Stimulated activated CD4-positive, alpha-beta T cell treated with anti-CD3 and anti-CD28 coated beads, Interleukin-15, amount 100 ng/mL, for 48 hours (primary cell): ENCODE results near the gene GSTM3.

ENCODE experiments used
- DNase-seq, 2 donors: peaks; one replicate each; pipeline ENCODE4 v3.0.0-alpha.2; 2020; ENCODE audit warnings: low read depth in 2 of 2

The GSTM3 gene

DNA sequence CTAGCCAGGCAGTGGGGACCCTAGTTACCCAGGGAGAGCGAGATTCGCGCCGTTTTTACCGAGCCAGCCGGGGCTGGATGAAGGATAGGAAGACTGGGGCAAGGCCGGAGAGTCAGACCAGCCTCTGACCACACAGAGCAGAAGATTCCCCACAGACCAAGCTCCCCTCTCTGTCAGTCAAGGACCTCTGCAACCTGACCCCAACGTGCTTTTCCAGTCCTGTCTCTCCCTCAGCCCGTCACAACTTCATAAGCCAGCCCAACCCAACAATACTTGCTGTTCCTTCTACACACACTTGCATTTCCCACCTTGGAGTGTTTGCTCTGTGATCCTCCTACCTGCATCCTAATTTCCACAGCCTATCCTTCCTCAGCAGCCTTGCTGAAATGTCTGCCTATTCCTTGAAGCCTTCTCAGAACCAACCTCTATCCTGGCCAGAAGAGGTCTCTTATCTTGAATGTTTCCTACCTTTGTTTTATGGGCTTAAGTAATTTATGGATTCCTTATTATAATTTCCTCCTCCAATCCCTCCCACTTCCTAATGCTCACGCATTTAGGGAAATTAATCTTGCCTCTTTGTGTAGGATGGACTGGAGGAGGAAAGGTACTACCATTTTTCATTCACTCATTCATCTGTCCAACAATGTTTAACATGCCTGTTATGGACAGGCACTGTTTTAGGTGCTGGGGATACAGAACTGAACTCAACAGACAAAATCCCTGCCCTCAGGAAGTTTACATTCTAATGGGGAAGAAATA, at the start of gene GSTM3:
Gene GSTM3, minus strand, starts transcription at position 424 of the 759 bp plus-strand sequence. CDS start 751 bp downstream, outside the sequence.
- no peak for DNase-seq

GRCh38 chr1:109790329-109790728, 49.5 kb upstream of the GSTM3 start:
- DNase-seq = no peak

- no peak for DNase-seq
Observed at GRCh38 chr1:109789551-109790180, 48.8 kb upstream of the GSTM3 start.

- no peak for DNase-seq
Observed at GRCh38 chr1:109788695-109789521, 48.1 kb upstream of the GSTM3 start.

DNA sequence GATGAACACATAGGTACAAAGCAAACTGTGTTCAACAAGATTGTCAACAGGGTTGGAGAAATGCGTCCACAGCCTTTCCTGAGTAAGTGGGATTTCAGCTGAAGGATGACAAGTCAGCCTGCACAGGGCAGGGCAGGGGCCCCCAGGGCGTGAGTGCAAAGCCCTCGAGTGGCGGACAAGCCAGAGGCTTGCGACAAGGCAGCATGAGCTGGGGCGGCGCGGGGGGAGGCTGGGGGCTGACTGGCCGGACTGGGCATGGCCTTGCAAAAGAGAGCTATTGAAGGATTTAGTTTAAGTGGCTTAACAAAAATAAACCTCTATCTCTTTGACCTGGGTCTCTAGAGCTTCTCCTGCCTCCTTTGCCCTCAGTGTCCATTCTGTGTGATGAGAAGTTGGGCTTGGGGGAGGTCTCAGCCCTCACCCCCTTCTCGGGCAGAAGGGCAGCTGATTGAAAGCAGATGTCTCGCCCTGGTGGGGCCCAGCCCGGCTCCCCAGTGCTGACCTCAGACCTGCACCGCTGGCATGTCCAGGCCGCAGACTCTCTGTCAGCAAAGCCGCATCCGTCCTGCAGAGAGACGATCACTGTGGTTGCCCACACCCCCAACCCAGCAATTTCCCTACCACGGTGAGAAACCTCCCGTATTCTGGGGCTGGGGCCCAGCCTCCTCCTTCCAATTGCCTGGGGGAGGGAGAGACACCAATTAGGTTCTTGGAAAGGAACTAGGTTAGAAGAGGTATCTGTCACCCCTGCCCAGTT, 47.2 kb upstream of the GSTM3 start:
- DNase-seq = no peak

- DNase-seq = no peak
Observed at GRCh38 chr1:109787211-109787844, 46.5 kb upstream of the GSTM3 start.

GRCh38 chr1:109786531-109787021, 45.7 kb upstream of the GSTM3 start:
- DNase-seq = no peak

- DNase-seq = no peak
Observed at GRCh38 chr1:109786112-109786480, 45.3 kb upstream of the GSTM3 start.

DNA sequence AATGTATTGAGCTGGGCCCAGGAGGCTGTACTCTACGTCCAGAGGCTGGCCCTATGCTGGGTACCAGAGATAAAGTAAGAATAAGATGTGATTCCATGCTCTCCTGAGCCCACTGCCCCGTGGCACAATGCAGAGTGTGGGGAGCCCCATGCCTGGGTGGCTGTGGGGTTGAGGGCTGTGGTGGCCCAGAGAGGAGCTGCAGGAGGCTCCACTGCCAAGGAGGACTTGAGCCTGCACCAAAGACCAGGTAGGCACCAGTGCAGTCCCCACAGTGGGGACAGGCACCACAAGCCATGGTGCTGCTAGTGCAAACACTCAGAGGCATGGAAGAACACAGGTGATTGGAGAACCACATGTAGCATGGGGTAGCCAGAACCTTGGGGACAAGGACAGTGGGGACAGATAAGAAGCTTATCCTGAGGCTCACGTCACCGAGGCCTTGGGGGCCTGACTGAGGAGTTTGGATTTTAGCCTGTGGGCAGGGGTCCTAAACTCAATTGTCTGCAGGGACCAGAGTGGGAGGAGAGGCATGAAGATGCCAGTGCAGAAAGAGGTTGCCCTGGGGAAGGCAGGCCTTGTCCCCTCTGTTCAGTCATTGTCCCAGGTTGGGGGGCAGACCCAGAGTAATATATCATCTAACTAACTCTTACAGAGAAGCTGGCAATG, 44.7 kb upstream of the GSTM3 start:
- no peak for DNase-seq

DNA sequence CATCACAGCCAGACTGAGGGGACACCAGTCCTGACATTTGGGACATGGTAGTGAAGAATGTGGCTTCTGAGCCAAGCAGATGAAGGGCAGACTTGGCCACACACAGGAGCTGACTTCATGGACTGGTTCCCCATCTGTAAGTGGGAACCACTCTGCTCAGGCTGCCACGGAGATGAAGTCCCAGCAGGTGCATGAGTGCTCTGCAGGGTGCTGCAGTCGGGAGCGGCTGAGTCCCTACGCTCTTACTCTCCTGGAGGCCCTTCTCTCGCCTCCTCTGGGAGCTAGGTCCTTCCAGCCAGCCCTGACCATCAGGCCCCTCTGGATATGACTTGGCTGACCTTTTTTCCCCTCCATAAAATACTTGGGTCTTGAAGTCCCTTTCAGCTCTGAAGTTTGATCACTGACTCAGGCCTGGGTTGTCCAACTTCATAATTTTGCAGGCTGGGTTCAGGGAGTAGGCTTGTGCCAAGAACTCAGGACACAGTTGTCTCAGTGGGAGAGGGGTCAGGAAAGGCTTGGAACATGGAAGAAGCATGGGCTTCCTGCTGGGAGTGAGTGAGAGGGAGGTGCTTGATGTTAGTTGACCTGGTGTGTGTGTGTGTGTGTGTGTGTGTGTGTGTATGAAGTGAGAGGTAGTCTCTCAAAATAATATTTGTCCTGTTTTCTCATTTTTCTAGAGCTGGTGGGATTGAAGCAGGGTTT, 43.9 kb upstream of the GSTM3 start:
- DNase-seq = no peak

DNA sequence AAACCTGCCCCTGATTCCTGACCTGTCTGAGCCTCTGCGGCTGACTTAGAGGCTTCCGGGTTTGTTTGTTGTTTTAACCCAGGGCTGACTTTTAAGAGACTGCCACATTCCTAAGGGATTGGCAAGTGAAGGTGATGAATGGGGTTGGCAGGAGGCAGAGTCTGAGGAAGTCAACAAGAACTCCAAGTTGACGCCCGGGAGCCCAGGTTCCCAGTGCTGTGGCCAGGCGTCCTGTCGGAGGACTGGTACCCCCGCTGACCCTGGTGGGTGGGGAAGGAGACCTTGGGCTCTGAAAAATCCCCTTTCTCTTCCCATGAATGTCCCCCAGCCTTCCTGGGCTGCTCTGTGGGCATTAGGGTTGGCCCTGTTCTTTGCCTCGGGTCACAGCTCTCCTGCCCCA, 42.6 kb upstream of the GSTM3 start:
- DNase-seq = no peak

DNA sequence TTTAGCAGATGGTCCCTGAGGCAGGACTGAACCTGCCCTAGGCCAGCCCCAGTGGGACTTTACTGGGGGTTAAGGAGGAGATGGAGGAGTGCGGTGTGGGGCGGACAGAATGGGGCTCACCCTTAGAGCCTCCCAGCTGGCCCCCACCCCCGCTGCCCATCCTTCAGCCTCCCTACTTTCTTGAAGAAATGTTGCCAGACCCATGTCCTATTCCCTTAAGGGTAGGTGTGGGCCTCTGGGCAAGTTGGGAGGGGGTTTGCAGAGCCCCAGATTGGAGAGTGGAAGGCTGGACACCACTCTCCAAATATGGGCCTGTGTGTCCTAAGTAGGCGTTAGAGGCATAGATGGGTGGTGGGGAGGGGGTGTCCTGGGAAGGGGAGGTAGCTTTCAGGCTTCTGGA, 42.1 kb upstream of the GSTM3 start:
- no peak for DNase-seq

- no peak for DNase-seq
Observed at GRCh38 chr1:109782514-109782913, 41.7 kb upstream of the GSTM3 start.

DNA sequence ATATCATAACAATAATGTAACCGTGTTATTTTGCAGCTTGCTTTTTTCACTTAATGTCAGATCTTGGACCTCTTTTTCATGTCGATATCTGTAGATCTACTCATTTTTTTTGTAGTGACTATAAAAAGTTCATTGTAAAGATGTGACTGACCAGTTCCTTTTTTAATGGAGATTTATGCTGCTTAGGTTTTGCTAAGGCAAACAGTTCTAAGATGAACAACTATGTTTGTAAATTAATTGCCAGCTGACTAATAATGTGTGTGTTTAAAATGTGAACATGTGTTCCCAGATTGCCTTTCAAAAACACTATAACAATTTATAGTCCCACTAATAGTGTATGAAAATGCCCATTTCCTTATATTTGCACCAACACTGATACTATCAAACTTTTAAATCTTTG, 41.0 kb upstream of the GSTM3 start:
- DNase-seq = no peak

GRCh38 chr1:109780982-109781381, 40.1 kb upstream of the GSTM3 start:
- DNase-seq = no peak

DNA sequence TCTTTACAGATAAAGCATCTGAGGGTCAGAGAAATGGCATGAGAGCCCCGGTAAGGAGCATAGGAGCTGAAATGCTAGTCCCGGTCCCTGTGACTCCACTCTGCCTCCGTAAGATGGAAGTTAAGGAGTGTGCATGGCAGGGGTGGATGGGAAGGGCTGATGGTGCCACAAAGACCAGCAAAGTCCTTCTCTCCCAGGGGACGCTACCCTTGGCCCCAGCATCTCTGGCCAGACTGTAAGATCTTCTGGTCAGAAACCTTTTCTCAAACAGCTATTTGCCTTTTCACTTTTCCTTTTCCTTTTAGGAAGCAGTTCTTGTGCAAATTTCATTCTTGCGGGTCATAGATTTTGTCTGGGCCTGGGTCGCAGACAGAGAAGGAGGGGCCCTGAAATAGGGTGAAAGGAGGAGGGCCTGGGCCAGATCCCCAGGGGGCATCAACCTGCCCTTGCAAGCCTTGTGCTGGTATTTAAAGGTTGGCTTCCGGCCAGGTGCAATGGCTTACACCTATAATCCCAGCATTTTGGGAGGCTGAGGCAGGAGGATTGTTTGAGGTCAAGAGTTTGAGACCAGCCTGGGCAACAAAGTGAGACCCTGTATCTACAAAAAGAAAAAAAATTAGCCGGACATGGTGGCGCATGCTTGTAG, 37.3 kb upstream of the GSTM3 start:
- DNase-seq = no peak

GRCh38 chr1:109777436-109777835, 36.6 kb upstream of the GSTM3 start:
- DNase-seq = no peak

GRCh38 chr1:109776911-109777310, 36.1 kb upstream of the GSTM3 start:
- peak; percentile 64 to 74 for DNase-seq

DNA sequence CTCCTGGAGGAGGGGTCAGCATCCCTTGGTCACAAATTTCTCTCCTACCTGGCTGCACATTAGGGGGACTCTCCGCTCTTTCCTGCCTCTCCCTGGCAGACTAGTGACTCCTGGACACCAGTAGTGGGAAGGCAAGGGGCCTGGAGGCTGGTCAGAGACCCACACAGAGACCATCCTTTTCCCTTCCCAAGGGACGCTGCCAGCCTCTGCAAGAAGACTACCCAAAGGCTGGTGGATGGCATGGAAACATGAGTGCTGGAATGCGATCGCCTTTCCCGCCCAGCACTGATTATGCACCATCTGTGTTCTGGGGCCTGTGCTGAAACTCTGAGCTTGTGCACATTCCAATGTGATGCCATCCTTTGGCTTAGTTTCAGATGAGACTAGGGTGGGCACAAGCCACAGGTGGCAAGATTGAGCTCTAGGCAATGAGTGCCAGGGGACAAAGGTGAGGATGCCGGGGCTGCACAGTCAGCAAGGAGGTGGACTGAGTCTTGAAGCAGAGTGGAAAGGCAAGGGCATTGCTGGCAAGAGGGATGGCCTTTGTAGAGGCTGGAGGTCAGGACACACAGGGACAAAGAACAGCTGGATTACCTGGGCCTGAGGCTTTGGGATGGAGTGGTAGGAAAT, 35.5 kb upstream of the GSTM3 start:
- DNase-seq = no peak
